GM18511 (cell line): ENCODE results near the gene PRG3.
A peak's percentile ranks its signal among the peaks of the same experiment; 100 is the strongest.
"Not testable (repeated sequence)": the region's sequence is repeated elsewhere in the genome, so short reads cannot be mapped to it uniquely, and the experiment has no call there.

ENCODE experiments used
- ATAC-seq: cut with Tn5 transposase; IDR thresholded peaks from one replicate; pipeline ENCODE4 v1.9.1; 2021; ENCODE audit warnings: mild to moderate bottlenecking, moderate library complexity; ENCODE audit not compliant: unreplicated experiment

The PRG3 gene

GRCh38 chr11:57341250-57341808, 39.6 kb downstream of the PRG3 start:
- peak; percentile 33 for ATAC-seq

- no peak for ATAC-seq
Observed at GRCh38 chr11:57340039-57340615, 40.8 kb downstream of the PRG3 start.

- ATAC-seq, result no peak
Observed at GRCh38 chr11:57339328-57339727, 41.6 kb downstream of the PRG3 start.

GRCh38 chr11:57338142-57338541, 42.8 kb downstream of the PRG3 start, which contains the start of gene P2RX3:
Gene P2RX3 (plus strand): TSS chr11:57338352. CDS start chr11:57338551, 199 bp downstream.
- ATAC-seq, result no peak

- ATAC-seq, result not testable (repeated sequence)
Observed at GRCh38 chr11:57336856-57337255, 44.1 kb downstream of the PRG3 start.

GRCh38 chr11:57336111-57336666, 44.8 kb downstream of the PRG3 start:
- no peak for ATAC-seq

GRCh38 chr11:57335343-57336110, 45.4 kb downstream of the PRG3 start, which contains the start of gene SSRP1:
Gene SSRP1 (minus strand): TSS chr11:57335892. CDS start chr11:57335121, 771 bp downstream.
- peak; percentile 99 for ATAC-seq

GRCh38 chr11:57335023-57335342, 46.0 kb downstream of the PRG3 start:
- ATAC-seq, result no peak

- no peak for ATAC-seq
Observed at GRCh38 chr11:57332694-57333440, 48.1 kb downstream of the PRG3 start.

- ATAC-seq, result no peak
Observed at GRCh38 chr11:57331720-57332119, 49.2 kb downstream of the PRG3 start.

- ATAC-seq, result no peak
Observed at GRCh38 chr11:57330029-57330428, 50.9 kb downstream of the PRG3 start.

GRCh38 chr11:57327721-57328120, 53.2 kb downstream of the PRG3 start:
- no peak for ATAC-seq
